Fibroblast of skin of right quadriceps (primary cell): ENCODE results near the gene CLK1.
"Not testable (repeated sequence)": the region's sequence is repeated elsewhere in the genome, so short reads cannot be mapped to it uniquely, and the experiment has no call there.

Source experiments
- DNase-seq: peaks from one replicate; pipeline ENCODE4 v3.0.0-alpha.2; 2013

The CLK1 gene

DNA sequence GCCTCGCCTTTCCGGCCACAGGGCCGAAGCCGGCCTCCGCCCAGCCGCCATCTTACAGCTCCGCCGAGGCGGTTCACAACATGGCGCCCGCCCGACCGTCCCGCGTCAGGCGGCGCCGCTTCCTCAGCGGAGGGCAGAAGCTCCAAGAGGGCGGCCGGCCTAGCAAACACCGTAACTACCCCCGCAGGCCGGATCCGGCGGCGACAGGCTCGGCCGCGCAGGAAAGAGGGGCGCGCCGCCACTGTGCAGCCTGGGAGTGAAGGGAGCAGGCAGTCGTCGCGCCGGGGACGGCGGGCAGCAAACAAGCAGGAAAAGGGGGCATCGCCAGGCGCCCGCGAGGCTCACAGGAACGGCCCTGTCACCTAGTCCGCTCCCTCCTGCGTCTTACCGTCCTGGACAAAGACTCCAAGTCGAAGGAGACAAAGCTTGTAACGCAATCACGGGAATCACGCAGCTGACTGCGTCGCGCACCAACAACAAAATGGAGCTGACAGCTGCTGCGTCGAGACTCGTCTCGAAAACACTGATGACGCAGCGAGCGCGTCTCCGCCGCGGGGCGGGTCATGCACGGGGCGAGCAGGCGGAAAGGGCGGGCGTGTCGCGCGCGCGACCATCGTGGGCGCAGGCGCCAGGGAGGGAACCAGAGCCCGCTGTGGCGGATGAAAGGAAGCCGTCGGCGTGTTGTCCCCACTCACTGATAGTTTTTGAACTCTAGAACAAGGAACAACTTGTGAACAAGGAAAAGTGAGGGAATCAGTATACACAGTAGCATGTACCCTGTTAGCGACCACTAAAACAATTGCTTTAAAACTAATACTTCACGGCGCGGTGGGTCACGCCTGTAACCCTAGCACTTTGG, at the start of gene CLK1:
Gene CLK1 (minus strand): TSS at position 483 of the 859 bp plus-strand sequence. CDS start 2,796 bp downstream, outside the sequence.
- peak; percentile 92 for DNase-seq

DNA sequence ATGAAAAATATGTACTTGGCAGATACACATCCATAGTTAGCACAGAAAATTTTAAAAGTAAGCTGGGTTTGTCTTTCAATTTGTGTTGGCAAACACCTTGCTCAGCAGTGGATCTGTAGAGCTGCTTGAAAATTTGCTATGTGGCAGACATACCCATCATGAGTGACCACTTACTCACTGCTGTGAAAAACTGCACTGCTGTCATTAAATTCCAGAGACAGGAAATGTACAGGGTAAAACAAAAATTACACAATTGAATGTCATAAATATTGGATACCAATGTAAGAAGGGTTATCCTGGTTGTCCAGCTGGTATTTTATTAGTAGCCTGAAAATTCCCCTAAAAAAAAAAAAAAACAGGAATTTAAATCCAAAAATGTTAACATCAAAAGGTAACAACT, 49.2 kb upstream of the CLK1 start:
- DNase-seq: peak; percentile 70

DNA sequence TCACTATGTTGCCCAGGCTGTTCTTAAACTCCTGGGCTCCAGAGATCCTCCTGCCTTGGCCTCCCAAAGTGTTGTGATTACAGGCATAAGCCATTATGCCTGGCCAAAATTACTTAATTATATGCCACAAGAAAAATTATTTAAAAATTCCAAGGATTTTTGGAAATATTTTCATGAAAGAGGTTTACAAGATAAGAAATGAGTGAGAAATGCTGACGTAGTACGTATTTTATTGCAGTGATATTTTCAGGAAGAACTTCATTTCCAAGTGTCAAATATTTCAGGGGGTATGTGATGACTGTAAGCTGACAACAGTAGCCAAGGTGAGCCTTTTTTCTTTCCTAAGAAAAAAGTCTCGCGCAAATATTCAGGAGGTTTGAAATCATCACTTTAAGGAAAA, 45.5 kb upstream of the CLK1 start:
- no peak for DNase-seq

DNA sequence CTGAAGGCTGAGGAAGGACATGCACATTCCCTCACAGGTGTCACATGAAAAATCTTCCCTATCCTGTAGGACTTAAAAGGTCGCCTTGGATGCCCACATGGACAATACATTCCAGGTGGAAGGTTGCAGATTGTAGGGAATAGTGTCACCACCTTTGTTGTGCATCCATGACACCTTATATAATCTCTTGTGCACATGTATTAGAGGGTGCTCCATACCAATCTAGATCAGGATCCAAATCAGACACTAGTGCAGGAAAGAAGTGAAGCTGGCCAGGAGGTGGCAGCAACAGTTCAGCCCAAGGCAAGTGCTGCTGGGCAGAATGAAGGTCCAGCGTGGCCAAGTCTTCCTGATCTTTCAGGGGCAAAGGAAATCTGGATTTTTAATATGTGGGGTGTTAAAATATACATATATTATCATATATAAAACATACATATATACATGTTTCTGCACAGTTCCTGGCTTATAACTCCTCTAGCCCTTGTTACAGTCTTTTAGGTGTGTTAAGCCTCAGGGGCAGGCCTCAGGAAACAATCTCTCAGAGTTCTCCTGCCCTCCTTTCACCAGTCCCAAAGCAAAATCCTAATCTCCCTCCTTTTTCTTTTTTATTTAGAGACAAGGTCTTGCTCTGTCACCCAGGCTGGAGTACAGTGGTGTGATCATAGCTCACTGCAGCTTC, 41.3 kb upstream of the CLK1 start:
- peak; percentile 52 for DNase-seq

DNA sequence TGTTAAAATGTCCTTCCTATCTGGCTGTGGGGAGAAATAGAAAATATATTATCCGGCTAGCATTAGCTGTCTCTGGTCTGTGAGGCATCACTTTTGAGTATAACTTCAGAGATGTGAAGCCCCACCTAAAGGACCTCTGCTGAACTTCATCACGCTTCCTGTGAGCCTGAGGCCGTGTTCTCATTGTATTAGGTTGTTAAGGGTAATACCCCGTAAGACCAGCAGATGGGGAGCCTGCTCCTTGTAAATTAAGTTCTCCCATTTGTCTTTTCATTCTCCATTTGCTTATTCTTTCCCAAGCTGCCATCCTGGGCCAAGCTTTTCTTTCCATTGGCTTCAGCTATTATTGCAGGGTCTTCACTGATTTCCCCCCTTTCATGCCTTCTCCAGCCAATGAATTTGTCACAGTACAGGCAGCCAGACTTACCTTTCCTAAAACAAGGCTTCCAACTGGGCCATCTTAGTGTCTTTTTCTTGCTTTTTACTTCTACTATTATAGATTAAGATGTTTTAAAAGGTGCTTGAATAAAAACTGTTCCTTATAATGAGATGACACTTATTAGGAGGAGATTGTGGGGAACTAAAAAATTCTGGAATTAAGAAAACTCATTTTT, 37.1 kb upstream of the CLK1 start:
- DNase-seq: peak; percentile 84

DNA sequence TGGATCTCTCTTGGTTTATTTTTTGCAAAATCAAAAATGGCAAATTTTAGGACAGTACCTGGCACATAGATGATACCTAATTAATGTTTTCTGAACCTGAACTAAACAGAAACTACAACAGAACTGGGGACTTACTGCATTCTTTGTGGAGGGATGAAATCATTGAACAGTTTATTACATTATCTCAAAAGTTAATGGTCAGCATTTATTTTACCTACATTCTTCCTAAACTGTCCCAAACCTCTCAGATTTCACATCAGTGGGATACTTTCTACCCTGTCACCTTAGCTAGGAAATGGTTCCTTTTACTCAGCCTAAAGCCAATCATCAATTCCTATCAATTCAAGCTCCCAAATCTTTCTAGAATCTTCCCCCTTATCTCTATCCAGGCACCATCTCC, 35.0 kb upstream of the CLK1 start:
- no peak for DNase-seq

DNA sequence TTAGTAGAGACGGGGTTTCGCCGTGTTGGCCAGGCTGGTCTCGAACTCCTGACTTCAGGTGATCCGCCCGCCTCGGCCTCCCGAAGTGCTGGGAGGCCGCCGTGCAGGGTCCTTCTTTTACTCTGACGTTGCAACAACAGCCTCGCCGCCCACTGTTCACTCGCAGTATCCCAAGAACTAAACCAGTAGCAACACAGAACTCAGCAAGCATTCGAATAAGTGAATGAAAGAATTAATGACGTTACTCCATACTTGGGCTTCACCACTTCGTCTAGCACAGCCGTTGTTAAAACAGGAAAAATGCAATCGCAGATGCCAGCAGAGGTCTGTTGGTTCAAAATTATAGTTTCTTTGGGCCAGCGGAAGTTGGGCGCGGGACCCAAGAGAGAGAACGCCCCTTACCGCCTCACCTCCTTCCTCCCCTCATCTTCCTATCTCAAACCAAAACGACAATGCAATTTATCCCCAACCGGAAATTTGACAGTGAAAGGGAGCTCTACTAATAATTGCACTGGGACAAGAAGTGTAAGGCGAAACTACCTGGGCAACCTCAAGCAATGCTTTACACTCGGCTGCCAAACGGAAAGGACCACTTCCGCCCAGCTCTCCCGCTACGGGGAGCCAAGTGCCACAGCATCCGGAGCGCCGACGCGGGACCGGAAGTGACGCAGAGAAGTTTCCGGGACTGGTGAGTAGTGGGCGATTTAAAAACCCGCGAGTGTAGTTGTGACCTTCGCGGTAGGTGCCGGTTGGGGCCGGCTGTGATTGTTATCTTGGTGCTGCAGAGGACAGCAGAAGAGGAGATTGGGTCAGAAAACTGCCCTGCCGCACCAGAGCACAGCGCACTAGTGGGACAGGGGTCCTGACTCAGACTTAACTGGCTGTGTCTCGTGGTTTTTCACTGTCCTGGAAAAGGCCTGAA, 24.5 kb upstream of the CLK1 start, which contains the start of the genes NIF3L1 and PPIL3:
Gene NIF3L1 (plus strand): TSS at position 668 of the 922 bp plus-strand sequence. CDS start 2,573 bp downstream, outside the sequence.
Gene PPIL3 (minus strand): TSS at position 374 of the 922 bp plus-strand sequence. CDS start 1,462 bp downstream, outside the sequence.
- DNase-seq: peak; percentile 99

DNA sequence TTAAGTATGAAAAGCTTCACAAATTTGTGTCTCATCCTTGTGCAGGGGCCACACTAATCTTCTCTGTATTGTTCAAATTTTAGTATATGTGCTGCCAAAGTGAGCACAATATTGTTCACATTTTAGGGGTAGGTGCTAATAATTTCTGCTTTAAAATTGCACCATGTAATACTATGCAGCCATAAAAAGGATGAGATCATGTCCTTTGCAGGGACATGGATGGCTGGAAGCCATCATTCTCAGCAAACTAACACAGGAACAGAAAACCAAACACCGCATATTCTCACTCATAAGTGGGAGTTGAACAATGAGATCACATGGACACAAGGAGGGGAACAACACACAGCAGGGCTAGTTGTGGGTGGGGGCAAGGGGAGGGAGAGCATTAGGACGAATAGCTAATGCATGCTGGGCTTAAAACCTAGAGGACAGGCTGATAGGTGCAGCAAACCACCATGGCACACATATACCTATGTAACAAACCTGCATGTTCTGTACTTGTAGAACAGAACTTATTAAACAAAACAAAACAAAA, 17.3 kb upstream of the CLK1 start:
- not testable (repeated sequence) for DNase-seq

DNA sequence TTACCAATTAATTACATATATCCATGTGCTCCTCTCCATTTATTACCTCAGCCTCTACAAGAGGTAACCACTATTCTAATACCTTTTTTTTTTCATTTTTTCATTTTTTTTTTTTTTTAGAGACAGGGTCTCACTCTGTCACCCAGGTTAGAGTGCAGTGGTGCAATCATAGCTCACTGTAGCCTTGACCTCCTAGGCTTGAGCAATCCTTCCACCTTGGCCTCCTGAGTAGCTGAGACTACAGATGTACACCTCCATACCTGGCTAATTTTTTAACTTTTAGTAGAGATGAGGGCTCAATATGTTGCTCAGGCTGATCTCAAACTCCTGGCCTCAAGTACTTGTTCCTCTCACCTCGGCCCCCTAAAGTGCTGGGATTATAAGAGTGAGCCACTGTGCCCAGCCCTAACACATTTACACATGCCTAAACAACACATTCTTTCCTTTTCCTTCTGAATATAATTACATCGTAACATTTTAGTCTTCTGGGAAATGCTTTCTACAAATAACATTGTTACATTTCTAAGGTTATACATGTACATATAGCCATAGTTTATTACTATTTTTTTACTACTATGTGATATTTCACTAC, 13.9 kb upstream of the CLK1 start:
- no peak for DNase-seq

DNA sequence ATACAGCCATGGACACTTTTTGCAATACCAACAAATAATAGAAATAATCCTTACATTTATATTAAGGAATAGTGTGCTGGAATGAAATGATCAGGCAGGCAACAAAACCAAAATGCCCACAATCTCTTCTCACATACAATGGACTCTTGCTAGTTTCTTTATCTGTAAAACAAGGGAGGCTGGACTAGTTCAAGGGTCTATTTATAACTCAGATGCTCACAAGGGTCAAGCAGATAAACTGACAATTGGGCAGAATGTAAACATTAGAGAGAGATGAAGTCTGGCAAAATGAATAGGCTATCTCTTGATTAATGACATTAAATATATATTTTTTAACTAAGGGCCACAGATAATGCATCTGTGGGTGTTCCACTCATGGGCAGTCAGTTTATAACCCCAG, 13.0 kb upstream of the CLK1 start:
- no peak for DNase-seq

DNA sequence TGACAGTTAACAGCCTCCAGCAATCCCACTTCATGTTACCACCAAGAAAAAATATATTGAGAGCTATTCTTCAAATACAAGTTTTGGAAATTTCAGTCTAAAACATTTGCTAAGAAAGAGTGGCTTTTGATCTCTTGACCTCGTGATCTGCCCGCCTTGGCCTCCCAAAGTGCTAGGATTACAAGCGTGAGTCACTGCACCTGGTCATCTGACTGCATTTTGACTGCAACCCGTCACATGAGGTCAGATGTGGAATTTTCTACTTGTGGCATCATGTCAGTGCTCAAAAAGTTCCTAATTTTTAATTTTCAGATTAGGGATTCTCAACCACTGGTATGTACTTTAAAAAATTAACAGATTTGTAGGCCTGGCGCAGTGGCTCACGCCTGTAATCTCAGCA, 9.1 kb upstream of the CLK1 start:
- DNase-seq: no peak

DNA sequence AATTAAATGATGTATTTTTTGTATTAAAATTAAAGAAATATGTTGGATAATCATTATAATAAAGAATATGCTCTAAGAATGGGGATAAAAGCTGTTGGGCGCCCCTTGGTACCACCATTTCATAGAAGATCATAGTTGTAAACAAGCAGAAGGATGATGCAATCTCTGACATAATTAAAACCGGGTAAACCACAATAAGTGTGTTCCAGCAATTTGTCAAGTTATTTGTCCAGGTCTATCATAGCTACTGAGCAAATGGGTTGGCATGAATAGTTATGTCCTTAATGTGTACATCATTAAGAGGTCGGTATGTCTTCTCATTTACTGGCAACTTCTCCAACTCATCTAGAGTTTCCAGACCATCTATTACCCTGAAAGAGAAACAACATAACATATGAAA, 6.7 kb upstream of the CLK1 start:
- DNase-seq: peak; percentile 26

DNA sequence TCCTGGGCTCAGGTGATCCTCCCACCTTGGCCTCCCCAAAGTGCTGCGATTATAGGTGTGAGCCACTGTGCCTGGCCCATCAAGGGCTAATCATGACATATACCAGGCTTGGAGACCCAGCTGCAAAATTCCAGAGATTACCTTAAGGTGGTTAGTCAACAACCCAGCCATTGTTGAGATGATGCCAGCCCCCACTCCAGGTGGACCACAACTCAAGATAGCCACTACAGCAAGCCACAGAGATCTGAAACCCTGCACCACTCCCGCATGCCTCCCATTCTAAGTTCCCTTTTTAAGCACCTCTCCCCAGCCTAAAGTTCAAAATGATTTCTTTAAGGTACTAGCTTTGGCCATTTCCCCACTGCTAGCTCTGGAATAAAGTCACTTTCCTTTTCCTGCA, 4.6 kb upstream of the CLK1 start:
- no peak for DNase-seq

DNA sequence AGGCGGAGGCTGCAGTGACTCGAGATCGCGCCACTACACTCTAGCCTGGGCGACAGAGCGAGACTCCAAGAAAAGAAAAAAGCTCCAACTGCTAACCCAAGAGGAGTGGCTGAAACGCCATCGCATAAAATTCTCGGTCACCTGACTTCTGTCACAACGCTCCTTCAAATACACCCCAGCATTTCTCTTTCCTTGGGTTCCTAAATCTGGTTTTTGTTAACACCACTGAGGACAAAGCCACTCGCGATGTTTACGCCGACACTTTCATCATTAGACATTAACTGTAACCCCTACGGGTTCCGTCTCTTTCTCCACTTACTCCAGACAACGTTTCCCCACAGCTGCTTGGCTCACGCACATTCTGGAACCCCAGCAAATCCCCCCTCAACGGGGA, 679 bp downstream of the CLK1 start:
- DNase-seq: no peak

DNA sequence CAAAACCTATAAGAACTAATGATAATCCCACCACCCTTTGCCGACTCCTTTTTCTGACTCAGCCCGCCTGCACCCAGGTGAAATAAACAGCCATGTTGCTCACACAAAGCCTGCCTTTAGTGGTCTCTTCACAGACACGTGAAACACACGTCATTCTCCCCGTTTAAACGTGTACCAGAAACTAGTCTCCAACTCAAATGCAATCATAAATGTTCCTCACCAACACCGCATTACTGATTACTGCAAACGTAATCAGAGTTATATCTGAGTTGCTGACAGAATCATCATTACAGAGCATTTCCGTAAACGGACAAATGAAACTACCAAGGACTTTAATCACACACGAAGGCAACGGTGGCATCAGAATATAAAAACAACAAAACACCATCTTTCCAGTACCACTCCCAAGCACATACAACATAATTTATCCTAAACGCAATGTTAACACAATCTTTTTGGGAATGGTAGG, 1.9 kb downstream of the CLK1 start:
- peak; percentile 64 for DNase-seq

DNA sequence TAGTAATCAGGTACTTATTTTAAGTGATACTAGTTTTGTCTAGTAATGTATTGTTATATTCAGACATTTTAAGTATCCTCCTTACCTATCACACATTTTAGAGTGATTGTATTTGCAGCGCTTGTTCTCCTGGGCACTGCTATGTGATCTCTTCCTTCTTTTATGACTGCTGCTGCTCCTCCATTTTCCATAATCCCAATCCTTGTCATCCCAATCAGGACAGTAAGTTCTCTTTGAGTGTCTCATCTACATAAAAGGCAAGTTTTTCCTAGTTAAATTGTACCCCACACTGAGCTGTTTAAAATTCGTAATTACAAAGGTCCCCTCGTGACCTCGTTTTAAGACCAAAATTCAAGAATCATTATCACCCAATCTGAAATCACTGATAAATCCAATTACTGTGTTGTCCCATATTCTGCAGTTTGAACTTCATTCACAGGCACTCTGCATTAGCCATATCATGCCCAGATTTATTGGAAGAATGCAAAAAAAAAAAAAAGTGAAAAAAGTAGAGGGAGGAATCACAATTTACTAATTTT, 2.8 kb downstream of the CLK1 start:
- DNase-seq: no peak

DNA sequence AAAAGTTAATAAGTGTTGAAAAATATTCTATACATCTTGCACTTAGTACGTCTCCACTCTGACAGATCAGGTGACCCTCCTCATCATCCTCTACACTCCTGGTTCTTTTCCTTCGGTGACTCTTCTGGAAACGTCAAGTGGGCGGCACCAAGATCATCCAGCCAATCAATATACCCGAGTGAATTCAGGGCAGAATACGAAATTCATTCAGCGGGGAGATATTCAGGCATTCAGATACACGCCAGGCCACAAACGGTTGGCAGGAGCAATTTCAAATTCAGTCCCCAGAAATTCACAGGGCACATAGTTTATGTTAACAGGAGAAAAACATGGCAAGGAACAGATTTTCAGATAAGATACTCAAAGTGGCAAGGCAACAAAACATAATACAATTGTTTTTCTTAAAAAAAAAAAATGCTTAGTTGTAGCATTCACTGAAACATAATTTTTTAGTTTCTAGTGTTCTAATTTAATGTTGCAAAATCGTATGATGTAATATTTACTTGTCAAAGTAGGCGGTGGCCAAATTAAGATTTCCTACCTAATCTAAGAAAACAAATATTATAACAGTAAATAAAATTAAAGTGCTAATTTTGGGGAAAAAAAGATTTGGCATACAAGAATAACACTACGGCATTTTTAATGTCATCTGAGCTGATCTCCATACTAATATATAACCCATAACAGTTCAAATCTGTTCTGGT, 4.2 kb downstream of the CLK1 start:
- DNase-seq: peak; percentile 12

DNA sequence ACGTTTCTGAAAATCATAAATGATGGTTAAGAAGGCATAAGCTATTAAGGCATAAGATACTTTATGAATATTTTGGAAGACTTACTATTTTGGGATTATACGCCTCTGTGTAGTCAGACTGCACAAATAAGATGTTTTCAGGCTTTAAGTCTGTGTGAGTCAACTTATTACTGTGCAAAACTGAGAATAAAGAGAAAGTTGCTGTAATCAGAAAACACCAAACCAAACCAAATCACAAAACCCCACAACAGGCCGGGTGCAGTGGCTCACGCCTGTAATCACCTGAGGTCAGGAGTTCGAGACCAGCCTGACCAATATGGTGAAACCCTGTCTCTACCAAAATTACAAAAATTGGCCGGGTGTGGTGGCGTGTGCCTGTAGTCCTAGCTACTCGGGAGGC, 7.7 kb downstream of the CLK1 start:
- no peak for DNase-seq

DNA sequence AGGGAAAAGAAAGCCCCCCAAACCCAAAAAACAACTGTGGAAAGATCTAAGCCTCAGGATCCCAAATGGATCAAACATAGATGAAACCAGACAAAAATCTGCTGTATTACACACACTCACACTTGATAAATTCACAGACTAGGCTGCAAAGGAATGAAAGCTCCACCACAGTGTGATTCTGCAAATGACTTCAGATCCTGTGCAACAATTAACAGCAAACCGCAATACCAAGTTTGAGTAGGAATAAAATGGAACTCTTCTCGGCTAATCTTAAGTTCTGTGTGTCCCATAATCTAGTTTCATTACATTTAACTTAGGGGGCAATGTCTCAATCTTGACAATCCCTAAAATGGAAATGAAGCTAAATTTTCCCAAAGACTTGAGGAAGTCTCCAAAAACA, 11.9 kb downstream of the CLK1 start:
- DNase-seq: no peak

DNA sequence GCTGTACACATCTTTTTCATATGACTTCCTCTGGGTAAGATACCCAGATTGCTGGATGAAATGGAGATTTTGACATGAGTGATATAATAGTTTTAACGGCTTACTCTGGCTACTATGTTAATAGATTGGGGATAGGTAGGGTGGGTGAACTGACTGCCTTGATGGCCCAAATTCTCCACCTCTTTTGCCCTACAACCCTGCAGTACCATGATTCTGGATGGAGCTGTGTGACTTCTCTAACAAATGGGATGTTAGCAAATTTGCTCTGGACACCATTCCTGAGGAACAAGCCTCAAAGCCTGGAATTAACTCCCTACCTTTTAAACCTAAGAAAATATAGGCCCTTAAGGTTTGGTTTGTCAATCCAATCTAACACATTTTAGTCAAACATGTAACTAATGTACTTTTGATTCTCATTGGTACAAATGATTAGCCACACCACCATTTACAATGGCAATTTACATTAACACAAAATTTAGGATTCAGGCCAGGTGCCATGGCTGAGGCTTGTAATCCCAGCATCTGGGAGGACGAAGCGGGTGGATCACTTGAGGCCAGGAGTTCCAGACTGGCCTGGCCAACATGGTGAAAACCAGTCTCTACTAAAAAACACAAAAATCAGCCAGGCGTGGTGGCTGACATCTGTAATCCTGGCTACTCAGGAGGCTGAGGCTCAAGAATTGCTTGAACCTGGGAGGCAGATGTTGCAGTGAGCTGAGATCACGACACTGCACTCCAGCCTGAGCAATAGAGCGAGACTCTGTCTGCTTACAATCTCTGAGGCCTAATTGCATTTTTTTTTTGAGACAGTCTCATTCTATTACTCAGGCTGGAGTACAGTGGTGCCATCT, 12.8 kb downstream of the CLK1 start:
- no peak for DNase-seq
